Heart left ventricle (tissue), 16 donors: ENCODE results near the gene GRK3. TPM values are rescaled to one million over a fixed set of nuclear protein-coding genes. Genes with fewer than 3 reads are reported as not detected.

Source experiments
- ATAC-seq, 4 donors: fragments of 200-7000 bp; cut with Tn5 transposase; one replicate each; pipeline ENCODE4 v1.9.1; 2020 to 2022; ENCODE audit warnings: moderate library complexity in 4 of 4, mild to moderate bottlenecking in 3 of 4, moderate number of reproducible peaks in 1 of 4
- DNase-seq, 5 donors: peaks; one replicate each; pipeline ENCODE4 v3.0.0-alpha.2; 2020
- H3K27ac ChIP-seq, 12 donors: fragments of 200-600 bp; sonication (generic) in 4 of 12; one replicate each; pipeline versions ENCODE4 v1.5.0 to v1.8.0; 2016 to 2022; ENCODE audit warnings: mild to moderate bottlenecking in 2 of 12
- H3K27me3 ChIP-seq, 9 donors: fragments of 200-600 bp; sonication (generic) in 2 of 9; one replicate each; pipeline versions ENCODE4 v1.5.1 to v1.8.0; 2016 to 2022; ENCODE audit warnings: mild to moderate bottlenecking in 3 of 9
- H3K36me3 ChIP-seq, 9 donors: fragments of 200-600 bp; sonication (generic) in 2 of 9; one replicate each; pipeline versions ENCODE4 v1.5.0 to v1.8.0; 2018 to 2022; ENCODE audit warnings: mild to moderate bottlenecking in 2 of 9
- H3K4me1 ChIP-seq, 12 donors: fragments of 200-600 bp; sonication (generic) in 4 of 12; one replicate each; pipeline versions ENCODE4 v1.5.0 to v1.8.0; 2016 to 2022; ENCODE audit warnings: mild to moderate bottlenecking in 3 of 12
- H3K4me3 ChIP-seq, 12 donors: fragments of 200-600 bp; sonication (generic) in 4 of 12; one replicate each; pipeline versions ENCODE4 v1.5.0 to v1.8.0; 2017 to 2022; ENCODE audit warnings: mild to moderate bottlenecking in 9 of 12, moderate library complexity in 4 of 12
- H3K9me3 ChIP-seq, 12 donors: fragments of 200-600 bp; sonication (generic) in 4 of 12; one replicate each; pipeline versions ENCODE4 v1.5.0 to v1.8.0; 2016 to 2022; ENCODE audit warnings: mild to moderate bottlenecking in 1 of 12
- POLR2A ChIP-seq, 2 donors: fragments of 450-650 bp; IDR thresholded peaks; one replicate each; pipeline ENCODE4 v1.6.1; 2017; ENCODE audit warnings: antibody characterized with exemption in 2 of 2, mild to moderate bottlenecking in 2 of 2, moderate library complexity in 2 of 2
- WGBS, 4 donors: extraction: QIAGEN DNeasy Blood & Tissue Kit in 2 of 4; methylation state at CpG; one replicate each; pipeline versions ENCODE4 v1.1.5 to v1.1.7; 2013 to 2018; 5-methylcytosine and 5-hydroxymethylcytosine counted together
- intact Hi-C, 10 donors: fragments of 100-400 bp; cut with DNase I; formaldehyde crosslinking; loops; one replicate each; pipeline versions ENCODE4 v1.11.1 to v1.14.2; 2022
- polyA plus RNA-seq, 2 donors: library from polyadenylated mRNA; stranded (reverse); fragments of 200-250 nt; gene quantifications; one replicate each; pipeline ENCODE4 v1.2.3, GENCODE V29; 2013
- total RNA-seq, 9 donors: library from RNA; depleted of rRNA in 2 of 9; stranded (reverse); fragments of >200 nt in 2 of 9; fragmentation: NEBNext Ultra II Directional in 3 of 9; extraction: Animal tissue kit (Norgen Biotek cat#: 25700) in 3 of 9; gene quantifications; one replicate each; pipeline versions ENCODE4 v1.1.0 to v1.2.4, GENCODE V29; 2016 to 2023
- TF ChIP-seq, protein P1 (sequence below), 12 donors: fragments of 200-600 bp; sonication (generic) in 4 of 12; IDR thresholded peaks; one replicate each; pipeline versions ENCODE4 v1.5.0 to v1.8.0; 2018 to 2022; ENCODE audit warnings: antibody characterized with exemption in 12 of 12, mild to moderate bottlenecking in 5 of 12
- donor health status: ischemic (EF 13 %, LVEDD 7.1; RV severe dilation, severe dysfunction).
- donor health status: healthy with polysubstance abuse.
- donor health status: DM: no; HTN: yes; CAD: no.
- donor health status: DM: no; HTN: no; CAD: no.
- donor health status: ischemic (EF 25% LVEDD 6.9; RV normal size, moderate dysfunction).
- donor health status: ischemic (EF 25% LVEDD 5.7; RV mildly dilated, moderate dysfunction).
- donor health status: healthy.
- donor health status: DM: yes; HTN: yes; CAD: no.
- donor health status: ischemic (EF 35%, LVEDD 5.7; RV mildly dilated, moderate dysfunction).
- donor health status: nonischemic (EF 11% LVEDD 7.7; RV severe dilation, severe dysfunction).
- donor health status: DM: yes; HTN: yes; CAD: no.
- donor health status: PGD.
- donor health status: ischemic (EF 29% LVEDD 5.4; RV normal size, mild dysfunction).
- donor health status: nonischemic (EF 23%, LVEDD 6.1; RV moderate dilation, normal function).

GRK3 gene
- total and polyA plus RNA-seq, 11 donors, result 1.1 to 16.2 (median 5.9) TPM

DNA sequence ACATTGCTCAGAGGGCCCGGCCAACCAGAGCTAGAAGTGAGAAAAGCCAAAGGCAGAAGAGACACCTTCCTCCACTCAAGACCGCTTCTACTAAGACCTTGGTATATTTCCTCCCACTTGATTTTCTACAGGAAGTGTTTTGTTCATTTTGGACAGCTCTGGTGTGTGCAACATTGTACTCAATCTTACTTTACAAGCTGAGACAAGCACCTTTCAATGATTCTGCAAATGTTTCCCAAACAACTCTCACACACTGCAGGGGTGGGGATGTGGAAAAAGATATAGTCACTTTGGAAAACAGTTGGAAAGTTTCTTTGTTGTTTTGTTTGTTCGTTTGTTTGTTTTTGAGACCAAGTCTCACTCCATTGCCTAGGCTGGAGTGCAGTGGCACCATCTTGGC is 193.2 kb downstream of the GRK3 start:
- DNase-seq, result no peak
- no peak for ATAC-seq
- TF ChIP-seq, protein P1, sequence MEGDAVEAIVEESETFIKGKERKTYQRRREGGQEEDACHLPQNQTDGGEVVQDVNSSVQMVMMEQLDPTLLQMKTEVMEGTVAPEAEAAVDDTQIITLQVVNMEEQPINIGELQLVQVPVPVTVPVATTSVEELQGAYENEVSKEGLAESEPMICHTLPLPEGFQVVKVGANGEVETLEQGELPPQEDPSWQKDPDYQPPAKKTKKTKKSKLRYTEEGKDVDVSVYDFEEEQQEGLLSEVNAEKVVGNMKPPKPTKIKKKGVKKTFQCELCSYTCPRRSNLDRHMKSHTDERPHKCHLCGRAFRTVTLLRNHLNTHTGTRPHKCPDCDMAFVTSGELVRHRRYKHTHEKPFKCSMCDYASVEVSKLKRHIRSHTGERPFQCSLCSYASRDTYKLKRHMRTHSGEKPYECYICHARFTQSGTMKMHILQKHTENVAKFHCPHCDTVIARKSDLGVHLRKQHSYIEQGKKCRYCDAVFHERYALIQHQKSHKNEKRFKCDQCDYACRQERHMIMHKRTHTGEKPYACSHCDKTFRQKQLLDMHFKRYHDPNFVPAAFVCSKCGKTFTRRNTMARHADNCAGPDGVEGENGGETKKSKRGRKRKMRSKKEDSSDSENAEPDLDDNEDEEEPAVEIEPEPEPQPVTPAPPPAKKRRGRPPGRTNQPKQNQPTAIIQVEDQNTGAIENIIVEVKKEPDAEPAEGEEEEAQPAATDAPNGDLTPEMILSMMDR (IDR thresholded peaks at IDR 0.05), result no peak
- TF ChIP-seq POLR2A (IDR thresholded peaks at IDR 0.05), result no peak
- H3K4me3 ChIP-seq, result no peak overlapping the region
- H3K36me3 ChIP-seq, result no peaks in the 10 kb centered on the region
- no peaks in the 10 kb centered on the region for H3K9me3 ChIP-seq
- intact Hi-C loops, result no loop called here
- no peaks in the 10 kb centered on the region for H3K27me3 ChIP-seq
- peak overlapping the region in 4 of 12 donors; percentile 3 to 96 (median 91) for H3K27ac ChIP-seq
- WGBS, 4 donors, result 66 to 71% (median 70%) methylated on average over 3 of the region's 3 CpGs
- H3K4me1 ChIP-seq, result peaks cover 0 to 76% (median 27%) of the 10 kb centered on the region in 12 donors

DNA sequence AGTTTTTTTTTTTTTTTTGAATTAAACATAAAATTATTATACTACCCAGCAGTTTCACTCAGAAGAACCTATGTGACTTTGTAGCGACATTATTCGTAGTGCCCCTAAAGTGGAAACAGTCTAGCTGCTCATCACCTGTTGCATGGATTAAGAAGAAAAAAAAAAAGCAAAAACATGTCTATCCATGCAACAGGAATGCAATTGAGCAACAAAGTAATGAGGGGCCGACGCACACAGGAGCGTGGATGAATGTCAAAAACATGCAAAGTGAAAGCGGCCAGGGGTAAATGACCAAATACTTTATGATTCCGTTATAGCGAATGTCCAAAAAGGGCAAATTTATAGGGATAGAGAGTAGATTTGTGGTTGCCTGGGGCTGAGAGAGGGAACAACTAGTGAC is 193.8 kb downstream of the GRK3 start:
- H3K27me3 ChIP-seq, result no peaks in the 10 kb centered on the region
- peaks cover 0 to 82% (median 30%) of the 10 kb centered on the region in 12 donors for H3K4me1 ChIP-seq
- intact Hi-C loops, result no loop called here
- no peak overlapping the region for H3K4me3 ChIP-seq
- no peaks in the 10 kb centered on the region for H3K9me3 ChIP-seq
- WGBS, 4 donors, result 88 to 94% (median 93%) methylated on average over 8 of the region's 8 CpGs
- H3K27ac ChIP-seq, result peak overlapping the region in 4 of 12 donors; percentile 80 to 93 (median 84)
- TF ChIP-seq, protein P1 (IDR thresholded peaks at IDR 0.05), result no peak
- TF ChIP-seq POLR2A (IDR thresholded peaks at IDR 0.05), result no peak
- no peak for DNase-seq
- no peak for ATAC-seq
- peaks cover 0 to 6% (median 0%) of the 10 kb centered on the region in 9 donors for H3K36me3 ChIP-seq

DNA sequence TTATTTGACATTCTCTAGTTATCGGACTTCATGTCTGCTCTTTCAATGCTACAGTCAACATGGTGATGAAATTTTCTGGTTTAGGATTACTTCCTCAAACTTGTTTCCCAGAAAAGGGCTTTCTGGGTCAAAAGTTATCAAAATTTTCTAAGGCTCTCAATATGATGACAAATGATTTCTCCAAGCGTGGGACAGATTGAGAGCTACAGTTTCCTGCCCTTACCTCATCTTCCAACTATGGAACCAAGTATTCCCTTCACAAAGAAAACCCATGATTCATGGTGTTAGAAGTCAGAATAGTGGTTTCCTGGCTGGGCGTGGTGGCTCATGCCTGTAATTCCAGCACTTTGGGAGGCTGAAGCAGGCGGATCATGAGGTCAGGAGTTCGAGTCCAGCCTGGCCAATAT is 195.4 kb downstream of the GRK3 start:
- peak in 2 of 5 donors; percentile 57 to 69 for DNase-seq
- ATAC-seq, result peak in 2 of 4 donors; percentile 35 to 64
- Histone ChIP-seq H3K36me3 (peaks cover 0 to 21% (median 0%) of the 10 kb centered on the region in 9 donors), H3K27me3 (no peaks in the 10 kb centered on the region), H3K9me3 (no peaks in the 10 kb centered on the region), H3K4me1 (peaks cover 0 to 81% (median 31%) of the 10 kb centered on the region in 12 donors), H3K4me3 (no peak overlapping the region), H3K27ac (peak overlapping the region; percentile 5 to 93 (median 59))
- TF ChIP-seq, protein P1 (IDR thresholded peaks at IDR 0.05), result no peak
- no peak for TF ChIP-seq POLR2A (IDR thresholded peaks at IDR 0.05)
- WGBS, 4 donors, result 23 to 31% (median 25%) methylated on average over 5 of the region's 5 CpGs
- intact Hi-C loops, result loop anchor here in 1 of 10 donors (5.0 kb wide), 1 partner anchor 288 kb away; no protein-coding TSS in a partner anchor

DNA sequence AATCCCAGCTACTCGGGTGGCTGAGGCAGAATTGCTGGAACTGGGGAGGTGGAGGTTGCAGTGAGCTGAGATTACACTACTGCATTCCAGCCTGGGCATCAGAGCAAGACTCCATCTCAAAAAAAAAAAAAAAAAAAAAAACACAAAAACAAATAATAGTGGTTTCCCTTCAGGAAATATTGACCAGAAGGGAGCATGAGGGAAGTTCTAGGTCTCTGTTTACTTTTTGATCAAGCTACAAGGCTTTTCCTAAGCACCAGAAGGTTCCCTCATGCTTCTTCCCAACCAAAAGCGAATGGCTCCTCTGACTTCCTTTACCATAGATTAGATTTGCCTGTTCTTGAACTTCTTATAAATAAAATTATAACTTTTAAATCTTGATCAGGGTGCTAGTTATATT is 195.8 kb downstream of the GRK3 start:
- no peak overlapping the region for H3K4me3 ChIP-seq
- intact Hi-C loops, result loop anchor here in 1 of 10 donors (5.0 kb wide), 1 partner anchor 288 kb away; no protein-coding TSS in a partner anchor
- DNase-seq, result no peak
- no peaks in the 10 kb centered on the region for H3K9me3 ChIP-seq
- no peak for TF ChIP-seq POLR2A (IDR thresholded peaks at IDR 0.05)
- TF ChIP-seq, protein P1 (IDR thresholded peaks at IDR 0.05), result no peak
- no peak for ATAC-seq
- peaks cover 0 to 82% (median 30%) of the 10 kb centered on the region in 12 donors for H3K4me1 ChIP-seq
- no peaks in the 10 kb centered on the region for H3K27me3 ChIP-seq
- H3K36me3 ChIP-seq, result peaks cover 0 to 26% (median 0%) of the 10 kb centered on the region in 9 donors
- H3K27ac ChIP-seq, result peak overlapping the region in 11 of 12 donors; percentile 5 to 93 (median 69)
- WGBS, 4 donors, result 41 to 82% (median 47%) methylated on average over 2 of the region's 2 CpGs
